Effector CD8-positive, alpha-beta T cell (primary cell): ENCODE data around the gene PLXNA2.

Source experiments
- DNase-seq: peaks from one replicate; lab custom pipeline; 2025; lab: John Stamatoyannopoulos, UW

PLXNA2 gene

GRCh38 chr1:208024406-208024805 lies 219.8 kb downstream of the PLXNA2 start:
- no peak for DNase-seq

DNA sequence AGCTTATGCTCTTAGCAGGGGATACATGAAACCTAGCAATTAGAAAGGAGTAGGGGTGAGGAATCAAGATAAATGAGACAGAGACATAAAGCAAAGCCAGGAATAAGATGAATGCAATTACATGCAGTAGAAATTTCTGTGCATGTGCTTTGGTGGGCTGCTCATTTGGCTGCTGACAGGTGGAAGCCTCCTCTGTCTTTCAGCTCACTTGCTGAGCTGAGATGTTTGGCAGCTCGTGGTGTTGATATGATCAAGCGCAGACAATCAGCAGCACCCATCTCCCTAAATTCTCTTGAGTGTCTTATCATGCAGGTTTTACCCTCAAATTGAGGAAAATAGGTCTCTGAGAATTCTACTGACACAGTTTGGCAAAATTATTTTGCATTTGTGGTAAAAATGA lies 224.9 kb downstream of the PLXNA2 start:
- no peak for DNase-seq

DNA sequence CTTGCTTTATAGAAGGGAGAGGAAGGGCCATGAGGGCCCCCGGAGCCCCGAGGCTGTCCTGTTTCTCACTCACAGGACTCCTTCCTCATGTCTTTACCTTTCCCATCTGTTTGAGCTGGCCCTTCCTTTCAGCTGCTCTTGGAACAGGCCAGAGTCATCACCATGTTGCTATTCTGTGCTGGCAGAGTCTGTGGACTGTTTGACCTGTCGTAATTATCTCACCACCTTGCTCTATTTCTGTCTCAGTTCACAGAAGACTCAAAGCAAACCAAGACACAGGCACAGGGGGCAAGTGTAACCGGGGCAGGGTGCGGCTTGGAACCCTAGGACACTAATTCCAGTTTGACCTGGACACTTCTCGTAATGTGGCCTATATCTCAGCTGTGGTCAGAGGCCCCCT lies 228.9 kb downstream of the PLXNA2 start:
- DNase-seq, result no peak

DNA sequence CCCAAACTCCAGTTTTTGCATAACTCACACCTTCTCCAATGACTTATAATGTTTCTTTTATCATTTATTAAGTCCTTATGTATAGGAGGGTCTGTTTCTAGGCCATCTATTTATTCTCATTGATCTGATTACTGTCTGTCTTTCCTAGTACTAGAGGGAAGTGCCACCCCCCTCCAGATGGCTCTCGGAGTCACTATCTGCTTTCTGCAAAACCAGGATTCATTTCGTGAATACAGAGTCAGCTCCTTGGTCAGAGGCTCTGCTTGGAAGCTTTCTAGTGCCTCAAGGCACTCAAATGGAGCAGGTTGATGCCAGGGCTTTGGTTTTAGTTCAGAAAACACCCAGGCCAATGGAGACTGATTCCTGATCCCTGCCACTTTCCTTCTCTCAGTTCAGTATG lies 231.0 kb downstream of the PLXNA2 start:
- no peak for DNase-seq

DNA sequence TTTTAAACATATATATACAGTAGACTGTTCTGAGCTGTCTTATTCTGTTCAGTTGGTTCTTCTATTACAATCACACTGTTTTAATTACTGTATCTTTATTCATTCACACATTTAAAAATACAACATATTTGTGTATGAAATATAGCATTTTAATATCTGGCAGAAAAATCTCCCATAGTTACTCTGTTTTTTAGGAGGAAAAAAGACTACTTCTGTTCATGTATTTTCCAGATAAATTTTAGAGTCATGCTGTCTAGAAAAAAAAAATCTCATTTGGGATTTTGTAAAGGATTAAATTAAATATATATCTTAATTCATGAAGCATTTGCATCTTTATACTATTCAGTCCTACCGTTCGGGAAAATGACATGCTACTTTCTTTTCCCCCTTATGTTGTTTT lies 231.5 kb downstream of the PLXNA2 start:
- DNase-seq, result no peak

DNA sequence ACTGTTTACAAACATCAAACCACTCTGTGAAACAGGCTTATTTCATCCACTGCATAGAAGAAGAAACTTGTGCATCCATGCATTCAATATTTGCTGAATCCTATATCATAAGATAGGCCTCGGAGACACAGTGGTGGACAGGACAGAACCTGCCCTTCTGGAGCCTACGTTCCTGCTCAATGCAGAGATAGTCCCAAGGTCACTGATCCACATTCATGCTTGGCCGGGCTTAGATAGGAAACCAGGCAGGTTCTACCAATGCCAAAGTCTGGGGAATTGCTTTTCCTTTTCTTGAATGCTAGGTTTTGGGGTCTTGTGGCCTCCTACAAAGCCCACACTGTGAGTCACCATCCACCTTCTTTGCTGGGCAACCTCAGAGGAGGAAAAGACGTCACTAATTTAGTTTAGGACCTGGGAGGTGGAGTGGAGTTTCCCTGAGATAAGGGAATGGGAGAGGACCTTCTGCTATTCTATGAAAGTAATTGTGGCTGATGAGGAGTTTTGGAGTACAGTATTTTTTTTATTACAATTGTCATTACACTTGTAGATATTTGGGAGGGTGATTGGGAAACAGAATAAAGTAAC lies 233.6 kb downstream of the PLXNA2 start:
- DNase-seq, result no peak

GRCh38 chr1:208009706-208010444 lies 234.3 kb downstream of the PLXNA2 start:
- no peak for DNase-seq

DNA sequence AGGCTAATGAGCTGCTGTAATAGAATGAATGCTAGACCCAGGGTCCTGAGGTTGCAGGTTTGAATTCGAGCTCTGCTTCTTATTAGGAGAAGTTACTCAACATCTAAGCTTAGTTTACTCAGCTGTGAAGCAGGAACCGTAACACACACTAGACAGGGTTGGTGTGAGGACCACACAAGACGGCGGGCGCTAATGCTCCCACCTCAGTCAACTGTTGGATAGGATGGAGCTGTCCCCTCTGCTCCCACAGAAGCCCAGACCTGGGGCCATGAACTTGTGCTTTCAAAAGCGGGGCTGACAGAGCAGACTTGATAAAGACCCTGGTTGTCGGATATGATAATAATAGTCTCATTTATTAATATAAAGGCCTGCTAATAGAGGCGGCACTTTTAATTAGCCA lies 234.9 kb downstream of the PLXNA2 start:
- no peak for DNase-seq

GRCh38 chr1:208008534-208008933 lies 235.7 kb downstream of the PLXNA2 start:
- no peak for DNase-seq

DNA sequence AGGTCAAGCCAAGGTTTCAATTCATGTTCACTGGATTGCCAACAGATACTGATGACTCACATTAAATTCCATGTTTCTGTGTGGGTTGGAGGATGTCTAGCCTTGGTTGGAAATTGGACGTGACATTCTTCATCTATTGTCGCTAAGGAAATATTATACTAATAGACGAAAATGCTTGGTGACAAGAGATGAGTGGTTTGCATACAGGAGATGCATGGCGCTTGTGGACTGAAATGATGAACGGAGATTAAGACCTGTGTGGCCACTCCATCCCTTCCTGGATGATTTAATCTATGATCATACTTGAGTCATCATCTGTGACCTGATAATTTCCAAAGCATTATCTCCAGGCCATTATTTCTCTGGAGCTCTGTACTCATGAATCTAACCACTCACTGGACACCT lies 236.2 kb downstream of the PLXNA2 start:
- DNase-seq, result no peak

DNA sequence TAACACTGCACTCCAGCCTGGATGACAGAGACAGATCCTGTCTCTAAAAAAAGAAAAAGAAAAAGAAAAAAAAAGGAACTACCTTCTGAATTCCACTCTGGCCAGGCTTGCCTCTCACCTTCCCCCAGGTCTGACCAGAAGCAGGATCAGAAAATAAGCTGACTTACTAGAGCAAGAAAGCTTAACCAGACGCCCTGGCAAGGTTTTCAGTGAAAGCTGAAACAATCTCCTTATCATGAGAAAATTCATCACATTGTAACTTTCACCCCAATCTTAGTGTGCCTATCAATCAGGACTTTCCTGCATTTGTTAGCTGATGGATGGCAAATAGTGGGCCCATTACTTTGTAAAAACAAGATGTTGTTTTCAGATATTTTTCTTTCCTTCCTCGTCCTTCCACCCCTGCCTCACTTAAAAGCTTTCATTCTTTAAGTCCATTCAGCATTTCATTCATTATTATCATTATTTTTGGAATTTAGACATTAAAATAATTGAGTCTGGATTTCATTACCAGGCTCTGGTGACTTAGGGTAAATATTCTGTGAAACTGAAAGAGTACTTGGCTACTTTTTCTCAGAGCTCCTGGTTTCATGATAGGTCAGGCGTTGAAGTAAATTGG lies 236.8 kb downstream of the PLXNA2 start:
- DNase-seq, result no peak

- DNase-seq, result no peak
Observed at GRCh38 chr1:208006258-208006920, 237.8 kb downstream of the PLXNA2 start.

DNA sequence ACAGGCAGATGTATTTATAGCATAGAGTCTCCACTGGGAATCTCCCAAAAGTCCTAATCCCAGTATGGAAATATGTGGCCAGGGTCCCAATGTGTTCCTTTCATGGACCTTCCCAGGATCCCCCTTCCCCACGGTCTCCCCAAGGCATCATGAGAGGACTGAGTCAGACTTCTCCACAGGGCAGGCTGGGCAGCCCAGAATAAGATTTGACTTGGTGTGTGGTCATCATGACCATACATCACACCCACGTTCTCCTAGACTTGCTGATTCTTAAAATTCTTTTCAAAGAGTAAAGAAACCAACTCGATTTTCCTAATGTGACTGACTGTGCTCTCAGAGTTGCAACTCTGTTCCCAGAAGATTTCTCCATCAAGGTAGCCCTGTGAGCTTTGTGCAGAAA lies 239.3 kb downstream of the PLXNA2 start:
- no peak for DNase-seq

GRCh38 chr1:208003241-208003640 lies 240.9 kb downstream of the PLXNA2 start:
- DNase-seq, result no peak

- DNase-seq, result no peak
Observed at GRCh38 chr1:208002672-208003071, 241.5 kb downstream of the PLXNA2 start.

DNA sequence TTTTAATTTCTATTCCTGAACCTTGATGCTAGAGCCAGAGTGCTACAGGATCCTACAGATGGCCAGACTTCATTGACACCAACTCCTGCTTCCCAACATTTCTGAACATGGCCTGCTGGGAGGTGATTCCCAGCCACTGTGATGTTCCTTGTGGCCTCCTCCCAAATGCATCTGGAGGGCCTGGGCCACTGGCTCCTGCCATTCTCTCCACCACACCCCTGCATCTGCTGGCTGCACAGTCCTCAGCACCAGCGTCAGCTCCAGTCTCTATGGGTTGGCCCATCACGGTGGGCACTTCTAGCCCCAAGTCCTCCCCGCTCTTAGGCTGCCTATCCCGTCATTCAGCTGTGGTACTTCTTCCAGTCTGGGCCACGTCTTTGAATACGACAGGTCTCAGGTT lies 242.1 kb downstream of the PLXNA2 start:
- DNase-seq, result no peak

- no peak for DNase-seq
Observed at GRCh38 chr1:208000504-208000903, 243.7 kb downstream of the PLXNA2 start.

GRCh38 chr1:207999972-208000371 lies 244.2 kb downstream of the PLXNA2 start:
- no peak for DNase-seq

DNA sequence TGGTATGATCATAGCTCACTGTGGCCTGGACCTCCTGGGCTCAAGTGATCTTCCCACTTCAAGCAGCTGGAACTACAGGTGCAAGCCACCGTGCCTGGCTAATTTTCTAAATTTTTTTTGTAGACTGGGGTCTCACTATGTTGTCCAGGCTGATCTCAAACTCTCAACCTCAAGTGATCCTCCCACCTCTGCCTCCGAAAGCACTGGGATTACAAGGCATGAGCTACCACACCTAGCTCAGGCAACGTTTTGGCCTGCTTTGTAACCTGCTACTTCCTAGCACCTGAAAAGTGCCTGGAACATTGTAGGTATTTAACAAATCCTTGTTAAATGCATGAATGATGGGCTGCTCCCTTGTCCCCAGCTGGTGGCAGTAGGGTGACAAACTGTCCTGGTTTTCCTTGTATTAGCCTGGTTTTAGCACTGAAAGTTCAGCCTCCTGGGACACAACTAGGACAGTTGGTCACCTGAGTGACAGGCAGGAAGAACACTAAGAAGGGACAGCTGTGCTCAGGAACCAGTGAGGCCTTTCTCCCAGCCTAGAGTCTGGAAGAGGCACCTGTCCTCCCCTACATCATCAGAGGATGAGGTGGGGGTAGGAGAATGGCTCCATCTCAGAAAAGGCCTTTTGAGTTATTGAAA lies 244.8 kb downstream of the PLXNA2 start:
- no peak for DNase-seq

GRCh38 chr1:207998691-207999090 lies 245.5 kb downstream of the PLXNA2 start:
- no peak for DNase-seq

DNA sequence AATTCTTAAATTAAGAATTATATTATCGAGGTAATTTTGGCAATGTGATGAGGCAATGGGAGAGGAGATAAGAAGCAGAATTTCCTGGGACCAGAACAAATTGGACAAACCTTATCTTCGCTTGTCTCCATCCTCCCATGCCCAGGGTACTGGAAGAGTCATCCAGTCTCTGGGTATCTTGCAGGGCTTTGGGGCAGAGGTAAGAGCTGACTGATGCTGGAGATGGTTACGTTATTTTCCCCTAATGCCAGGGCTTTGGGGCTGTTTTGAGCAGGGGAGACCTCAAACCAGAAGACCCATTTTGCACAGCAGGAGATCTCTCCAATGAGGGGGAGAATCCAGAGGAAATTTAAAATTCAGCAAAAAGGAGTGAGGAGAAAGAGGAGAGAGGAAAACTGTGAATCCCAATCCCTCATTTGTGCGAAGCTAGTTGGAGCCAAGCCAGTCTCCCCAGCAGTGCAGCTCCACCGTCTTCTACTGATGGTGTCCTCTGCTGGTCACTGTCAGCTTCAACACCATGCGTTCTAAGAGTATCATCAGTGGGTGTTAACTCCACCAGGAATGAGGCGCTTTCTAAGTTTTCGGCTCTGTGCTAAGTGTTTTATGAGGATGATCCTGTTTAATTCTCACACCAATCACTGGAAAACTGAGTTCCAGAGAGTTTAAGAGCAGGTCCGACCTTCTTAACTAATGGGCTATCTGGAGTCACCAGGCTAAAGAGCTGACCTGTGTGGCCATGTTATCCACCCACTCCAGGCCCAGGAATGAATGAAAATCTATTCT lies 246.5 kb downstream of the PLXNA2 start:
- no peak for DNase-seq

DNA sequence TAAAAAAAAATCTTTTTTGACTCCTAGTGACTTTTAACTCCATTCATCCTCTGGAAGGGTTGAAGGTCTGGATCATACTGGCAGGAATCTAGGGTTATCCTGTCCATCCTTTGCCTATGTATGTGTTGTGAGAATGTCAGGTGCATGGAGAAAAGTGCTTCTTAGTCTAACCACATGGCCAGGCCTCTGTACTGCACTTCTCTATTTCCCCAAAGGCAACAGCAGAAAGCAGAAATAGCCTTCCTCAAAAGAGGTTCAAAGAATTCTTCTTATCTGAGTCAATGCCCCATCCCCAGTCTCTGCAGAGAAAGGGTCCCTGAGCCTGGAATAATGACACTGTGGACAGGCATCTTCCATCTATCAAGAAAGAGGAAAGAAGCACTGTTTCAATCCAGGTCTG lies 247.5 kb downstream of the PLXNA2 start:
- DNase-seq, result no peak
